8988T (cell line): ENCODE measurements around the gene CCDC80.

Experiments used
- DNase-seq: peaks from one replicate; pipeline ENCODE4 v3.0.0; 2011

The CCDC80 gene

GRCh38 chr3:112633191-112633590 is 7.8 kb downstream of the CCDC80 start:
- no peak for DNase-seq

GRCh38 chr3:112632596-112632995 is 8.3 kb downstream of the CCDC80 start:
- no peak for DNase-seq

- no peak for DNase-seq
Measured at GRCh38 chr3:112631257-112631656, 9.7 kb downstream of the CCDC80 start.

GRCh38 chr3:112629425-112629824 is 11.5 kb downstream of the CCDC80 start:
- no peak for DNase-seq

- no peak for DNase-seq
Measured at GRCh38 chr3:112627919-112628466, 12.9 kb downstream of the CCDC80 start.

GRCh38 chr3:112627419-112627818 is 13.5 kb downstream of the CCDC80 start:
- no peak for DNase-seq

GRCh38 chr3:112623717-112624116 is 17.2 kb downstream of the CCDC80 start:
- no peak for DNase-seq

GRCh38 chr3:112623213-112623612 is 17.7 kb downstream of the CCDC80 start:
- DNase-seq, result no peak

GRCh38 chr3:112619295-112619694 is 21.6 kb downstream of the CCDC80 start:
- no peak for DNase-seq

- no peak for DNase-seq
Measured at GRCh38 chr3:112617285-112617684, 23.7 kb downstream of the CCDC80 start.

- DNase-seq, result no peak
Measured at GRCh38 chr3:112615989-112616731, 24.8 kb downstream of the CCDC80 start.

GRCh38 chr3:112611752-112612515 is 29.0 kb downstream of the CCDC80 start:
- DNase-seq, result no peak

- no peak for DNase-seq
Measured at GRCh38 chr3:112610121-112610520, 30.8 kb downstream of the CCDC80 start.

- DNase-seq, result no peak
Measured at GRCh38 chr3:112607863-112608262, 33.1 kb downstream of the CCDC80 start.

- no peak for DNase-seq
Measured at GRCh38 chr3:112606098-112606497, 34.8 kb downstream of the CCDC80 start.

GRCh38 chr3:112605285-112605684 is 35.7 kb downstream of the CCDC80 start:
- no peak for DNase-seq

- no peak for DNase-seq
Measured at GRCh38 chr3:112604536-112604935, 36.4 kb downstream of the CCDC80 start.

GRCh38 chr3:112602217-112602838 is 38.6 kb downstream of the CCDC80 start:
- no peak for DNase-seq

- no peak for DNase-seq
Measured at GRCh38 chr3:112598731-112599130, 42.2 kb downstream of the CCDC80 start.

GRCh38 chr3:112597945-112598344 is 43.0 kb downstream of the CCDC80 start:
- no peak for DNase-seq

- no peak for DNase-seq
Measured at GRCh38 chr3:112594856-112595255, 46.1 kb downstream of the CCDC80 start.

GRCh38 chr3:112593258-112593657 is 47.7 kb downstream of the CCDC80 start:
- no peak for DNase-seq

- DNase-seq, result no peak
Measured at GRCh38 chr3:112587336-112587735, 53.6 kb downstream of the CCDC80 start.

- DNase-seq, result no peak
Measured at GRCh38 chr3:112585782-112586181, 55.2 kb downstream of the CCDC80 start.
